Liver (tissue), 9 donors: Measurements from ENCODE around the gene ARHGAP35. TPM values are rescaled to one million over a fixed set of nuclear protein-coding genes. Genes with fewer than 3 reads are reported as not detected.

Experiments used
- DNase-seq: peaks from one replicate; pipeline ENCODE4 v3.0.0-alpha.2; 2017; ENCODE audit warnings: low spot score
- H3K27ac ChIP-seq, 2 donors: one replicate each; pipeline ENCODE4 v1.7.0; 2013; ENCODE audit warnings: inconsistent platforms in 2 of 2, low read length in 2 of 2, control low read depth in 1 of 2, low read depth in 1 of 2, mild to moderate bottlenecking in 1 of 2
- H3K27me3 ChIP-seq, 4 donors: one replicate each; pipeline versions ENCODE4 v1.6.1 to v1.7.0; 2013; ENCODE audit warnings: low read length in 3 of 4, inconsistent platforms in 1 of 4, mild to moderate bottlenecking in 1 of 4, moderate library complexity in 1 of 4; ENCODE audit not compliant: control insufficient read depth in 4 of 4, insufficient read depth in 4 of 4
- H3K36me3 ChIP-seq, 4 donors: one replicate each; pipeline versions ENCODE4 v1.6.1 to v1.7.0; 2013; ENCODE audit warnings: low read length in 3 of 4, mild to moderate bottlenecking in 3 of 4, low read depth in 1 of 4, moderate library complexity in 1 of 4; ENCODE audit not compliant: control insufficient read depth in 4 of 4, insufficient read depth in 3 of 4
- H3K4me1 ChIP-seq, 4 donors: one replicate each; pipeline versions ENCODE4 v1.6.1 to v1.7.0; 2013; ENCODE audit warnings: low read length in 3 of 4, mild to moderate bottlenecking in 3 of 4, moderate library complexity in 1 of 4; ENCODE audit not compliant: control insufficient read depth in 4 of 4, insufficient read depth in 4 of 4
- H3K4me3 ChIP-seq, 3 donors: one replicate each; pipeline versions ENCODE4 v1.6.1 to v1.7.0; 2013; ENCODE audit warnings: low read length in 3 of 3, control low read depth in 1 of 3, low read depth in 1 of 3, mild to moderate bottlenecking in 1 of 3
- H3K9ac ChIP-seq, 2 donors: one replicate each; pipeline ENCODE4 v1.7.0; 2013; ENCODE audit warnings: low read length in 2 of 2, mild to moderate bottlenecking in 2 of 2, moderate library complexity in 2 of 2, control low read depth in 1 of 2, low read depth in 1 of 2
- H3K9me3 ChIP-seq, 4 donors: one replicate each; pipeline versions ENCODE4 v1.6.1 to v1.7.0; 2013; ENCODE audit warnings: low read length in 3 of 4; ENCODE audit not compliant: control insufficient read depth in 4 of 4
- ATF3 ChIP-seq: IDR thresholded peaks from 2 replicates; pipeline ENCODE4 v1.6.1; 2016; ENCODE audit warnings: antibody characterized with exemption
- CTCF ChIP-seq: fragments of 150-350 bp; IDR thresholded peaks from 2 replicates; pipeline ENCODE4 v1.5.1; 2017; ENCODE audit warnings: improper control_type of control experiment, low read depth, low read length; ENCODE audit not compliant: missing input control
- EGR1 ChIP-seq, 2 donors: IDR thresholded peaks; 2 replicates each; pipeline ENCODE4 v1.6.1; 2016 to 2018; ENCODE audit warnings: antibody characterized with exemption in 2 of 2, low read depth in 2 of 2
- FOXA1 ChIP-seq: IDR thresholded peaks from 2 replicates; pipeline ENCODE4 v1.6.1; 2016; ENCODE audit warnings: antibody characterized with exemption
- FOXA2 ChIP-seq: IDR thresholded peaks from 2 replicates; pipeline ENCODE4 v1.6.1; 2016; ENCODE audit warnings: antibody characterized with exemption
- GABPA ChIP-seq, 2 donors: IDR thresholded peaks in 1 of 2; conservative IDR thresholded peaks in 1 of 2; 2 replicates each; pipeline ENCODE4 v1.6.1; 2016; ENCODE audit warnings: antibody characterized with exemption in 2 of 2, mild to moderate bottlenecking in 1 of 2, moderate library complexity in 1 of 2
- HNF4A ChIP-seq, 2 donors: conservative IDR thresholded peaks; 2 replicates each; pipeline ENCODE4 v1.6.1; 2016; ENCODE audit warnings: antibody characterized with exemption in 2 of 2, mild to moderate bottlenecking in 2 of 2
- HNF4G ChIP-seq: IDR thresholded peaks from 2 replicates; pipeline ENCODE4 v1.6.1; 2016; ENCODE audit warnings: antibody characterized with exemption
- JUND ChIP-seq, 2 donors: IDR thresholded peaks; 2 replicates each; pipeline ENCODE4 v1.6.1; 2016; ENCODE audit warnings: antibody characterized with exemption in 2 of 2
- MAX ChIP-seq: IDR thresholded peaks from 2 replicates; pipeline ENCODE4 v1.6.1; 2016; ENCODE audit warnings: antibody characterized with exemption
- NR2F2 ChIP-seq: IDR thresholded peaks from 2 replicates; pipeline ENCODE4 v1.6.1; 2016; ENCODE audit warnings: antibody characterized with exemption
- RAD21 ChIP-seq, 2 donors: IDR thresholded peaks; 2 replicates each; pipeline ENCODE4 v1.6.1; 2016; ENCODE audit warnings: antibody characterized with exemption in 2 of 2, mild to moderate bottlenecking in 2 of 2
- REST ChIP-seq: IDR thresholded peaks from 2 replicates; pipeline ENCODE4 v1.6.1; 2016; ENCODE audit warnings: antibody characterized with exemption, mild to moderate bottlenecking
- RXRA ChIP-seq, 2 donors: IDR thresholded peaks; 2 replicates each; pipeline ENCODE4 v1.6.1; 2017 to 2018; ENCODE audit warnings: antibody characterized with exemption in 2 of 2, mild to moderate bottlenecking in 1 of 2
- SP1 ChIP-seq: IDR thresholded peaks from 2 replicates; pipeline ENCODE4 v1.6.1; 2018; ENCODE audit warnings: antibody characterized with exemption, mild to moderate bottlenecking
- TAF1 ChIP-seq: conservative IDR thresholded peaks from 2 replicates; pipeline ENCODE4 v1.6.1; 2016; ENCODE audit warnings: antibody characterized with exemption, mild to moderate bottlenecking
- YY1 ChIP-seq: IDR thresholded peaks from 2 replicates; pipeline ENCODE4 v1.6.1; 2016; ENCODE audit warnings: antibody characterized with exemption, mild to moderate bottlenecking
- ZBTB33 ChIP-seq: IDR thresholded peaks from 2 replicates; pipeline ENCODE4 v1.6.1; 2016; ENCODE audit warnings: antibody characterized with exemption
- WGBS: extraction: QIAGEN DNeasy Blood & Tissue Kit; methylation state at CpG from one replicate; pipeline ENCODE4 v1.1.7; 2013; 5-methylcytosine and 5-hydroxymethylcytosine counted together
- polyA plus RNA-seq, 2 donors: library from polyadenylated mRNA; stranded (reverse) in 1 of 2; unstranded in 1 of 2; fragments of 200-250 nt in 1 of 2; fragments of >200 nt in 1 of 2; fragmentation: Nextera tagmentation in 1 of 2; extraction: Ambion mirVana in 1 of 2; gene quantifications; one replicate each; pipeline versions ENCODE4 v1.2.1 to v1.2.3, GENCODE V29; 2013 to 2015
- total RNA-seq, 2 donors: library from RNA; depleted of rRNA; stranded (reverse); fragments of >200 nt; gene quantifications; one replicate each; pipeline ENCODE4 v1.2.3, GENCODE V29; 2014
- donor health status: healthy.
- donor health status: healthy.
- donor health status: healthy.
- donor health status: healthy.
- donor health status: healthy.

ARHGAP35 gene
- total and polyA plus RNA-seq, 4 donors, result 15.5 to 49.2 (median 21.7) TPM

GRCh38 chr19:46875657-46876056 is 14.9 kb downstream of the ARHGAP35 start:
- Histone ChIP-seq H3K27me3 (no peaks in the 10 kb centered on the region), H3K4me1 (peaks cover 11 to 24% (median 18%) of the 10 kb centered on the region in 4 donors), H3K9ac (peak overlapping the region in 1 of 2 donors; percentile 91), H3K27ac (peak overlapping the region; percentile 85 to 94), H3K9me3 (no peaks in the 10 kb centered on the region), H3K4me3 (no peak overlapping the region), H3K36me3 (peaks cover 0 to 1% (median 0%) of the 10 kb centered on the region in 4 donors)
- no peak for DNase-seq
- TF ChIP-seq EGR1 (IDR thresholded peaks at IDR 0.05; ENCODE audit: low read depth in 2 of 2) (peak in 1 of 2 donors; percentile 76), ATF3 (peak; percentile 84), NR2F2 (peak; percentile 83), RAD21 (IDR thresholded peaks at IDR 0.05) (peak; percentile 54 to 64), FOXA1 (peak; percentile 66), FOXA2 (peak; percentile 71), SP1 (peak; percentile 80), YY1 (peak; percentile 86), GABPA (IDR thresholded peaks at IDR 0.05 in 1 of 2, conservative IDR thresholded peaks at IDR 0.05 in 1 of 2) (peak in 1 of 2 donors; percentile 57), CTCF (no peak), ZBTB33 (peak; percentile 94), MAX (peak; percentile 95), HNF4G (peak; percentile 80), HNF4A (conservative IDR thresholded peaks at IDR 0.05) (peak; percentile 95 to 99), RXRA (IDR thresholded peaks at IDR 0.05) (peak; percentile 87 to 97), TAF1 (no peak), REST (peak; percentile 74), JUND (IDR thresholded peaks at IDR 0.05) (peak; percentile 67 to 93)
- 39% methylated on average over 6 of the region's 6 CpGs for WGBS
